Ascending aorta (tissue), 2 donors: ENCODE results near the gene CHRNG. TPM values are rescaled to one million over a fixed set of nuclear protein-coding genes. Genes with fewer than 3 reads are reported as not detected.

Source experiments
- DNase-seq, 2 donors: peaks; one replicate each; pipeline ENCODE4 v3.0.0-alpha.2; 2019; ENCODE audit warnings: low spot score in 2 of 2
- H3K27ac ChIP-seq, 2 donors: fragments of 200-600 bp; sonication (generic); one replicate each; pipeline ENCODE4 v1.5.1; 2016 to 2017; ENCODE audit warnings: mild to moderate bottlenecking in 1 of 2
- H3K27me3 ChIP-seq: fragments of 200-600 bp; sonication (generic); one replicate; pipeline ENCODE4 v1.5.1; 2017
- H3K36me3 ChIP-seq, 2 donors: fragments of 200-600 bp; sonication (generic); one replicate each; pipeline ENCODE4 v1.5.1; 2016
- H3K4me1 ChIP-seq, 2 donors: fragments of 200-600 bp; sonication (generic); one replicate each; pipeline ENCODE4 v1.5.1; 2016 to 2017; ENCODE audit warnings: mild to moderate bottlenecking in 1 of 2
- H3K4me3 ChIP-seq, 2 donors: fragments of 200-600 bp; sonication (generic); one replicate each; pipeline ENCODE4 v1.5.1; 2016 to 2017; ENCODE audit warnings: mild to moderate bottlenecking in 1 of 2
- H3K9me3 ChIP-seq, 2 donors: fragments of 200-600 bp; sonication (generic); one replicate each; pipeline ENCODE4 v1.5.1; 2016
- intact Hi-C: fragments of 100-400 bp; cut with DNase I; formaldehyde crosslinking; loops from one replicate; pipeline ENCODE4 v1.15.1; 2023
- total RNA-seq: library from RNA; depleted of rRNA; stranded (reverse); fragments of >200 nt; gene quantifications from one replicate; pipeline ENCODE4 v1.1.0, GENCODE V29; 2016
- TF ChIP-seq, protein P1 (sequence below), 3 experiments: fragments of 200-600 bp in 2 of 3; fragments of 450-650 bp in 1 of 3; sonication (generic) in 2 of 3; IDR thresholded peaks; one replicate each; pipeline ENCODE4 v1.5.1; 2016 to 2019; ENCODE audit warnings: antibody characterized with exemption in 3 of 3, mild to moderate bottlenecking in 1 of 3, moderate library complexity in 1 of 3

Gene CHRNG
- total RNA-seq, 1 donor from 2014 or later, result not detected

DNA sequence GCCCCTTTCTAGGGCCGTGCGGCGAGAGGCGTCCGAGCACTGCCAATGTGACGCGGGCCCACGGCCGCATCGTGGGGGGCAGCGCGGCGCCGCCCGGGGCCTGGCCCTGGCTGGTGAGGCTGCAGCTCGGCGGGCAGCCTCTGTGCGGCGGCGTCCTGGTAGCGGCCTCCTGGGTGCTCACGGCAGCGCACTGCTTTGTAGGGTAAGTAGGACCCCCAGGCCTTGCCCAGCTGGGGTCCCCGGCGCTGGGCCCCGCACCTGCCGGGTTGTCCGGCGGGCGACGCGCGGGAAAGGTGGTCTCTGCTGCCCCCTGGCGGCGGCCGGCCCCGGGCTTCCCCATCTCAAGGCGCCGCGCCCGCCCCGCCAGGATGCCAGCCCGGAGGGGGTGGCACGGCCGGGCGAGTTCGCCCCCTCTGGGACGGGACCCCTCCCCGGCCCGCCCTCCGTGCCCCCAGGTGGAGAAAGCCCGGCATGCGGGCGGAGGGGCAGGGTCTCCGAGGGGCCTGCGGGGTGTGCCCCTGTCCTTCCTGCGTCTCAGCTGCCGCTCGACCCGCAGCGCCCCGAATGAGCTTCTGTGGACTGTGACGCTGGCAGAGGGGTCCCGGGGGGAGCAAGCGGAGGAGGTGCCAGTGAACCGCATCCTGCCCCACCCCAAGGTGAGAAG lies 17.4 kb upstream of the CHRNG start:
- no peaks in the 10 kb centered on the region for H3K9me3 ChIP-seq
- H3K4me1 ChIP-seq, result peaks cover 15 to 20% of the 10 kb centered on the region in 2 donors
- H3K27ac ChIP-seq, result no peak overlapping the region
- no peaks in the 10 kb centered on the region for H3K36me3 ChIP-seq
- peaks cover 29% of the 10 kb centered on the region for H3K27me3 ChIP-seq
- H3K4me3 ChIP-seq, result peak overlapping the region; percentile 47 to 56
- TF ChIP-seq, protein P1, sequence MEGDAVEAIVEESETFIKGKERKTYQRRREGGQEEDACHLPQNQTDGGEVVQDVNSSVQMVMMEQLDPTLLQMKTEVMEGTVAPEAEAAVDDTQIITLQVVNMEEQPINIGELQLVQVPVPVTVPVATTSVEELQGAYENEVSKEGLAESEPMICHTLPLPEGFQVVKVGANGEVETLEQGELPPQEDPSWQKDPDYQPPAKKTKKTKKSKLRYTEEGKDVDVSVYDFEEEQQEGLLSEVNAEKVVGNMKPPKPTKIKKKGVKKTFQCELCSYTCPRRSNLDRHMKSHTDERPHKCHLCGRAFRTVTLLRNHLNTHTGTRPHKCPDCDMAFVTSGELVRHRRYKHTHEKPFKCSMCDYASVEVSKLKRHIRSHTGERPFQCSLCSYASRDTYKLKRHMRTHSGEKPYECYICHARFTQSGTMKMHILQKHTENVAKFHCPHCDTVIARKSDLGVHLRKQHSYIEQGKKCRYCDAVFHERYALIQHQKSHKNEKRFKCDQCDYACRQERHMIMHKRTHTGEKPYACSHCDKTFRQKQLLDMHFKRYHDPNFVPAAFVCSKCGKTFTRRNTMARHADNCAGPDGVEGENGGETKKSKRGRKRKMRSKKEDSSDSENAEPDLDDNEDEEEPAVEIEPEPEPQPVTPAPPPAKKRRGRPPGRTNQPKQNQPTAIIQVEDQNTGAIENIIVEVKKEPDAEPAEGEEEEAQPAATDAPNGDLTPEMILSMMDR (IDR thresholded peaks at IDR 0.05), result peak; percentile 57 to 76 (median 75)
- intact Hi-C loops, result loop anchor here (10.0 kb wide), 1 partner anchor 597 kb away; the partner anchor contains the start of gene NPPC
- DNase-seq, result no peak

- intact Hi-C loops, result loop anchor here (10.0 kb wide), 1 partner anchor 598 kb away; the partner anchor contains the start of gene NPPC
- H3K4me1 ChIP-seq, result peaks cover 15 to 20% of the 10 kb centered on the region in 2 donors
- no peak for DNase-seq
- no peak overlapping the region for H3K27ac ChIP-seq
- H3K9me3 ChIP-seq, result no peaks in the 10 kb centered on the region
- TF ChIP-seq, protein P1 (IDR thresholded peaks at IDR 0.05), result no peak
- peak overlapping the region; percentile 47 to 56 for H3K4me3 ChIP-seq
- no peaks in the 10 kb centered on the region for H3K36me3 ChIP-seq
- peaks cover 29% of the 10 kb centered on the region for H3K27me3 ChIP-seq
Observed at GRCh38 chr2:232522623-232523401, 16.7 kb upstream of the CHRNG start.

DNA sequence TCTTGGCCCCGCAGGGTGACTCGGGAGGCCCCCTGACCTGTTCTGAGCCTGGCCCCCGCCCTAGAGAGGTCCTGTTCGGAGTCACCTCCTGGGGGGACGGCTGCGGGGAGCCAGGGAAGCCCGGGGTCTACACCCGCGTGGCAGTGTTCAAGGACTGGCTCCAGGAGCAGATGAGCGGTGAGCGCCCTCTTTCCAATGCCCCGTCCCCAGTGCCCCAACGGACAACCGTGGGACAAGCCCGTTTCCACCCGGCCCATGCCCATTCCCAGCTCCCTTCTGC lies 16.1 kb upstream of the CHRNG start:
- peak overlapping the region in 1 of 2 donors; percentile 56 for H3K4me3 ChIP-seq
- no peak for DNase-seq
- peaks cover 15 to 20% of the 10 kb centered on the region in 2 donors for H3K4me1 ChIP-seq
- no peaks in the 10 kb centered on the region for H3K9me3 ChIP-seq
- H3K36me3 ChIP-seq, result no peaks in the 10 kb centered on the region
- intact Hi-C loops, result loop anchor here (10.0 kb wide), 1 partner anchor 599 kb away; the partner anchor contains the start of gene NPPC
- no peak overlapping the region for H3K27ac ChIP-seq
- peaks cover 29% of the 10 kb centered on the region for H3K27me3 ChIP-seq
- TF ChIP-seq, protein P1 (IDR thresholded peaks at IDR 0.05), result no peak

DNA sequence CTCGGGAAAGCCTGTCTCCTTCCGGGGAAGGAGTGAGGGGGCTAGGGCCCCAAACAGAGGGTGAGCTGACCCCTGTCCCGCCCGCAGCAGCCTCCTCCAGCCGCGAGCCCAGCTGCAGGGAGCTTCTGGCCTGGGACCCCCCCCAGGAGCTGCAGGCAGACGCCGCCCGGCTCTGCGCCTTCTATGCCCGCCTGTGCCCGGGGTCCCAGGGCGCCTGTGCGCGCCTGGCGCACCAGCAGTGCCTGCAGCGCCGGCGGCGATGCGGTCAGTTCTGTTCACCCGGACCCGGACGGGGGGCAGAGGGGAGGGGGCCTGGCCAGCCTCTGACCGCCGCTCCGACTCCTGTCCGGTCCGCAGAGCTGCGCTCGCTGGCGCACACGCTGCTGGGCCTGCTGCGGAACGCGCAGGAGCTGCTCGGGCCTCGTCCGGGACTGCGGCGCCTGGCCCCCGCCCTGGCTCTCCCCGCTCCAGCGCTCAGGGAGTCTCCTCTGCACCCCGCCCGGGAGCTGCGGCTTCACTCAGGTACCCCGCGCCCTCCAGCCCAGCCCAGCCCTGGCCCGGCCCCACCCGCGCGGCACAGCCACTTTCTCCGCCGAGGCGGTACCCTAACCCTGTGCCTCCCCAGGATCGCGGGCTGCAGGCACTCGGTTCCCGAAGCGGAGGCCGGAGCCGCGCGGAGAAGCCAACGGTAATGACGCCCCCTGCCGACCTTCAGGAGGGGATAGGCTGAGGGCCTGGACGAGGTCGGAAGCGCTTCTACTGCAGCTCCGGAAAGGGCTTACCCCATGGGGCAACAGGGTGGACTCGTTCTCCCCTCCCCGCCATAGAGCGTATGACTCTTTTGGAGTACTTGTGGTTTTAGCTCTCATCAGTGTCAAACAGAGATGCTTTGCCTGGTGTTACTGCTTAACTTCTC lies 15.6 kb upstream of the CHRNG start:
- no peaks in the 10 kb centered on the region for H3K36me3 ChIP-seq
- intact Hi-C loops, result loop anchor here (10.0 kb wide), 1 partner anchor 599 kb away; the partner anchor contains the start of gene NPPC
- H3K27me3 ChIP-seq, result peaks cover 29% of the 10 kb centered on the region
- H3K4me1 ChIP-seq, result peaks cover 15 to 20% of the 10 kb centered on the region in 2 donors
- no peaks in the 10 kb centered on the region for H3K9me3 ChIP-seq
- H3K27ac ChIP-seq, result no peak overlapping the region
- peak overlapping the region; percentile 45 to 56 for H3K4me3 ChIP-seq
- no peak for DNase-seq
- TF ChIP-seq, protein P1 (IDR thresholded peaks at IDR 0.05), result no peak

DNA sequence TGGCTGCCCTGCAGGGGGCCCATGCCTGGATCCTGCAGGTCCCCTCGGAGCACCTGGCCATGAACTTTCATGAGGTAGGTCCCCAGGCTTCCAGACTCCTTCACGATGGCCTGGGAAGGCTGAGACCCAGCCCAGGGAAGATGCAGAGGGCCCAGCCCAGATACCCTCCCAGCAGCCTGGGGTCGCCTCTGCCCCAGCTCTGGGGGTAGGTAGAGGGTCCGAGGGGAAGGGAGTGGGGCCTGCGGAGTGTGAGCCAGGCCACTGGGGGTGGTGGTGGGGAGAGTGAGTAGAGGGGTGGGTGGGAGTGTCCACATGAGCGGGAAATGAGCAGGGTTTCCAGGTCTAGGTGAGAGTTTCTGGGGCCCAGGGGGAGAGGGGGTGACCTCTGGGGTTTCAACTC lies 14.7 kb upstream of the CHRNG start:
- no peak overlapping the region for H3K4me3 ChIP-seq
- H3K36me3 ChIP-seq, result no peaks in the 10 kb centered on the region
- H3K27ac ChIP-seq, result no peak overlapping the region
- H3K9me3 ChIP-seq, result no peaks in the 10 kb centered on the region
- DNase-seq, result no peak
- intact Hi-C loops, result loop anchor here (10.0 kb wide), 1 partner anchor 600 kb away; the partner anchor contains the start of gene NPPC
- H3K27me3 ChIP-seq, result peaks cover 29% of the 10 kb centered on the region
- TF ChIP-seq, protein P1 (IDR thresholded peaks at IDR 0.05), result no peak
- peaks cover 15 to 20% of the 10 kb centered on the region in 2 donors for H3K4me1 ChIP-seq
